ENCODE results near the gene MOCS3.
A peak's percentile ranks its signal among the peaks of the same experiment; 100 is the strongest.

MOCS3 gene
- 7.0 to 26.2 (median 16.2) reads per million in 9 experiments for total RNA-seq

DNA sequence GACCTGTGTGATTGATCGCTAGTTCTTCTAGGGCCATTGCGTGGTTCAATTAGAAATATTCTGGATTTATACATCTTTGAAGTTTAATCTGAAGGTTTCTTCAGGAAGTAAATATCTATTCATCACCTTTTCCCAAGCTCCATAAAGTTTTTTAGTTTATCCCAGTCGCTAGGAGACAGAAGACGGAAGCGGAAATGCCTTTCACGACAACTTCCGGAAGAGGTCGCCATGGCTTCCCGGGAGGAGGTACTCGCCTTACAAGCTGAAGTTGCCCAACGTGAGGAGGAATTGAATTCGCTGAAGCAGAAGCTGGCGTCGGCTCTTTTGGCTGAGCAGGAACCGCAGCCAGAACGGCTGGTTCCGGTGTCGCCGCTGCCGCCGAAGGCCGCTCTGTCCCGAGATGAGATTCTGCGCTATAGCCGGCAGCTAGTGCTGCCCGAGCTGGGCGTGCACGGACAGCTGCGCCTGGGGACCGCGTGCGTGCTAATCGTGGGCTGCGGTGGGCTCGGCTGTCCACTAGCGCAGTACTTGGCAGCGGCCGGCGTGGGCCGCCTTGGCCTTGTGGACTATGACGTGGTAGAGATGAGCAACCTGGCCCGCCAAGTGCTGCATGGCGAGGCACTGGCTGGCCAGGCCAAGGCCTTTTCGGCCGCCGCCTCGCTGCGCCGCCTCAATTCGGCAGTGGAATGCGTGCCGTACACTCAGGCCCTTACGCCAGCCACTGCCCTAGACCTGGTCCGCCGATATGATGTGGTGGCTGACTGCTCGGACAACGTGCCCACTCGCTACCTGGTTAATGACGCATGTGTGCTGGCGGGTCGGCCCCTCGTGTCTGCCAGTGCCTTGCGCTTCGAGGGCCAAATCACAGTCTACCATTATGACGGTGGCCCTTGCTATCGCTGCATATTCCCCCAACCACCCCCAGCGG lies at the start of gene MOCS3:
MOCS3 (plus strand) TSS at position 204 of the 928 bp plus-strand sequence; CDS start at position 229, 25 bp downstream.
- no peaks in the 10 kb centered on the region for H3K27me3 Mint-ChIP-seq
- peak within 1 kb of the TSS; percentile 96 to 97 for H3K4me3 Mint-ChIP-seq
- peak within 1 kb of the TSS; percentile 99 to 100 for H3K27ac Mint-ChIP-seq
- DNase-seq (peak in 2 of 3 experiments; percentile 76 to 79), ATAC-seq (replicated peaks) (peak; percentile 84)
- H3K4me1 Mint-ChIP-seq (ENCODE audit: low read depth in 2 of 2), result peaks cover 27 to 34% of the 10 kb centered on the region in 2 donors
- no peaks in the 10 kb centered on the region for H3K9me3 Mint-ChIP-seq
- peaks cover 41% of the 10 kb centered on the region for H3K36me3 Mint-ChIP-seq (ENCODE audit: insufficient read depth)

GRCh38 chr20:50909413-50909812 lies 49.2 kb upstream of the MOCS3 start:
- peak overlapping the region in 1 of 2 donors; percentile 35 for H3K27ac Mint-ChIP-seq

DNA sequence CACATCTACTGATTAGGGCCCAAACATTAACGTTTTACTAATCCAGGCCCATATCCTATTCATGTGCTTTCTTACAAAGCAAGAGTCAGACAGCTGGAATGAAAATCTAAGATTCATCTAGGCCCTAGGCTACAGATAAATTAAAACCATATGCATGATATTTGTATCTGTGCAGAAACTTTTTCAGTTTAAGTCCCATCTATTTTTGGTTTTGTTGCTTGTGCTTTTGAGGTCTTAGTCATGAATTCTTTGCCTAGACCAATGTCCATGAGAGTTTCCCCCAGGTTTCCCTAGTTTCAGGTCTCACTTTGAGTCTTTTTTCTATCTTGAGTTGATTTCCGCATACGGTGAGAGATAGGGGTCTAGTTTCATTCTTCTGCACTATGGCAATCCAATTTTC lies 47.6 kb upstream of the MOCS3 start:
- DNase-seq (no peak), ATAC-seq (replicated peaks) (no peak)
- peaks cover 49 to 77% of the 10 kb centered on the region in 2 donors for H3K4me1 Mint-ChIP-seq (ENCODE audit: low read depth in 2 of 2)
- H3K4me3 Mint-ChIP-seq, result peak overlapping the region in 1 of 2 donors; percentile 32
- peak overlapping the region; percentile 52 to 74 for H3K27ac Mint-ChIP-seq
- no peaks in the 10 kb centered on the region for H3K27me3 Mint-ChIP-seq
- H3K36me3 Mint-ChIP-seq (ENCODE audit: insufficient read depth), result peaks cover 4% of the 10 kb centered on the region
- H3K9me3 Mint-ChIP-seq, result no peaks in the 10 kb centered on the region

More at GRCh38 chr20:50909413-50909812, 49.2 kb upstream of the MOCS3 start:
- ATAC-seq (replicated peaks) (no peak), DNase-seq (no peak)
- H3K4me1 Mint-ChIP-seq (ENCODE audit: low read depth in 2 of 2), result peaks cover 47 to 78% of the 10 kb centered on the region in 2 donors
- H3K9me3 Mint-ChIP-seq, result no peaks in the 10 kb centered on the region
- peaks cover 10% of the 10 kb centered on the region for H3K36me3 Mint-ChIP-seq (ENCODE audit: insufficient read depth)
- H3K4me3 Mint-ChIP-seq, result peak overlapping the region in 1 of 2 donors; percentile 3
- H3K27me3 Mint-ChIP-seq, result no peaks in the 10 kb centered on the region

DNA sequence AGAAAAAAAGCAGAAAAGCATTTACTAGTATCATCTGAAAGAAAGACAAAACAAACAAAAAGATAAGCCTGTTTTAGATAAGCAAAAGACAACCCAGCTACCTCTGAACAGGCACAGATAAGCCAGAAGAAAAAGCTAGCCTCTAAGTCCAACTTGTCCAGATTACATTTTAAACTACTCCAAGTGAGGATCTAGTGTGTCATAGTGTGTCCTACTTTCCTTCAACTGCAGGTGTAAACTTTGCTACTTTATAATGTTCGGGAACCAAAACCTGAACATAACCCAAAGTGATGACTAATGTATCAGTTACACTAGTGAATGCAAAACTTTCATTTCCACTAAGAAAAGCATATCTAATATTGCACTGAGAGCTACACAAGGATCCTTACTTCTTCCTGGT lies 46.9 kb upstream of the MOCS3 start:
- H3K4me3 Mint-ChIP-seq, result peak overlapping the region in 1 of 2 donors; percentile 32
- DNase-seq (no peak), ATAC-seq (replicated peaks) (no peak)
- H3K27ac Mint-ChIP-seq, result peak overlapping the region; percentile 52 to 74
- peaks cover 53 to 79% of the 10 kb centered on the region in 2 donors for H3K4me1 Mint-ChIP-seq (ENCODE audit: low read depth in 2 of 2)
- no peaks in the 10 kb centered on the region for H3K9me3 Mint-ChIP-seq
- peaks cover 5% of the 10 kb centered on the region for H3K36me3 Mint-ChIP-seq (ENCODE audit: insufficient read depth)
- H3K27me3 Mint-ChIP-seq, result no peaks in the 10 kb centered on the region

- DNase-seq, result no peak
- peak; percentile 57 for ATAC-seq (replicated peaks)
- Mint-ChIP-seq H3K4me1 (ENCODE audit: low read depth in 2 of 2) (peaks cover 58 to 88% of the 10 kb centered on the region in 2 donors), H3K36me3 (ENCODE audit: insufficient read depth) (peaks cover 8% of the 10 kb centered on the region), H3K9me3 (no peaks in the 10 kb centered on the region), H3K27me3 (no peaks in the 10 kb centered on the region), H3K27ac (peak overlapping the region; percentile 78 to 79), H3K4me3 (peak overlapping the region in 1 of 2 donors; percentile 16)
Measured at GRCh38 chr20:50913690-50914375, 44.8 kb upstream of the MOCS3 start.

DNA sequence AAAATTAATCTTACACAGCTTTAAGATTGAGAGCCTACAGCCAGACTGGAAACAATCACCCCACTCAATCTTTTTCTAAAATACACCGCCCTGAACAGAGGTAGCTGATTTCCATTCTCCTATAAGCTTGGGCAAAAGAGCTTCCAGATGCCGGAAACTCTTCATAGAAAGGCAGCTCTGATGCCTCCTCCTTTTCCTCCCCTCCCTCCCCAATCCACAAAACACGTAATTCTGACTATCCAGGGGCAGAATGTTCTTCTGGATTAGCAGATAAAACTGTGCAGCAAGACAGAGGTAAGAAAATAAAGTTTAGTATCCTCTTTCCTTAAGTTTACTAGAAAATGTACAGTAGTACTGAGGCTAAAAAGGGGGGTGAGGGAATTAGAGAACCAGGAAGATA lies 43.2 kb upstream of the MOCS3 start:
- Mint-ChIP-seq H3K36me3 (ENCODE audit: insufficient read depth) (peaks cover 9% of the 10 kb centered on the region), H3K9me3 (no peaks in the 10 kb centered on the region), H3K27ac (peak overlapping the region in 1 of 2 donors; percentile 74), H3K27me3 (no peaks in the 10 kb centered on the region), H3K4me1 (ENCODE audit: low read depth in 2 of 2) (peaks cover 55 to 88% of the 10 kb centered on the region in 2 donors), H3K4me3 (peak overlapping the region in 1 of 2 donors; percentile 43)
- DNase-seq (no peak), ATAC-seq (replicated peaks) (no peak)

DNA sequence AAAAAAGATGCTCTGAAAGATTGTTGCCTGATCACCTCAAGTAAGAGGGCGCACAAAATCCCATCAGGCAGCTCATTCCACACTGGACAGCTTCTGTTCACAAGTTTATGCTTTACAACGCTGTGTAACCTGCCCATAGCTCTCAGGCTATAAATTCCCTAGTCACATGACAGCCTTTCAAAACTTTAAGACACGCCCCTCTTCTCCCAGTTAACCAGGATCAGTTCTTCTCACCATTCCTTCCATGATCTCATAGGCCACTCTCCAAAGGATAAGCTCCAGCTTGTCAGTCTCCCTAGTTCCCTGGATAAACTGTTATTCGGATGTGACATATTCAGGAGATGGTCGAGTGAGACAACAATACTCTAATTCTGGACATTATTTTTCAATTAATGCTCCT lies 42.4 kb upstream of the MOCS3 start:
- H3K9me3 Mint-ChIP-seq, result no peaks in the 10 kb centered on the region
- peak overlapping the region; percentile 24 to 93 for H3K27ac Mint-ChIP-seq
- DNase-seq (no peak), ATAC-seq (replicated peaks) (no peak)
- H3K4me1 Mint-ChIP-seq (ENCODE audit: low read depth in 2 of 2), result peaks cover 50 to 89% of the 10 kb centered on the region in 2 donors
- H3K27me3 Mint-ChIP-seq, result no peaks in the 10 kb centered on the region
- peak overlapping the region in 1 of 2 donors; percentile 3 for H3K4me3 Mint-ChIP-seq
- H3K36me3 Mint-ChIP-seq (ENCODE audit: insufficient read depth), result peaks cover 11% of the 10 kb centered on the region

- H3K36me3 Mint-ChIP-seq (ENCODE audit: insufficient read depth), result peaks cover 15% of the 10 kb centered on the region
- ATAC-seq (replicated peaks), result no peak
- H3K9me3 Mint-ChIP-seq, result no peaks in the 10 kb centered on the region
- H3K27me3 Mint-ChIP-seq, result no peaks in the 10 kb centered on the region
- H3K4me1 Mint-ChIP-seq (ENCODE audit: low read depth in 2 of 2), result peaks cover 51 to 89% of the 10 kb centered on the region in 2 donors
- DNase-seq, result no peak
- H3K27ac Mint-ChIP-seq, result peak overlapping the region; percentile 60 to 93
- peak overlapping the region in 1 of 2 donors; percentile 3 for H3K4me3 Mint-ChIP-seq
Measured at GRCh38 chr20:50916934-50917333, 41.7 kb upstream of the MOCS3 start.

DNA sequence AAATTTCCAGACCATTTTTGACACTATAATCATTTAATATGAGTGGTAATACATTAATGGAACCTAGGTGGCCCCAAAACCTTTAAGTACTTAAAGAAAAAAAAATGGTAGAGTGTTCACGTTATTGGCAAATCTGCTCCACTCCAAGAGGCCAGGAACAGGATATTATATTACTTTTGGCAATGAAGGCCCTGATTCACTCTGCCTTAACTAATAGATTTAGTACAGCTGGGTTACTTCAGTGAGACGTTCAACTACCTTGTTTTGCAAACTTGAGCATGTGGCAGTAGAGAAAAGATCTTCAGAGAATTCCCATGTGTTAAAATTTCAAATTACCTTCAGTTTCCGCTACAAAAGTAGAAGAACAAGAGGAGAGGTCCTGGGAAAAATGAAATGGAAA lies 40.2 kb upstream of the MOCS3 start:
- Mint-ChIP-seq H3K27ac (peak overlapping the region; percentile 26 to 93), H3K4me1 (ENCODE audit: low read depth in 2 of 2) (peaks cover 50 to 89% of the 10 kb centered on the region in 2 donors), H3K9me3 (no peaks in the 10 kb centered on the region), H3K4me3 (peak overlapping the region in 1 of 2 donors; percentile 44), H3K27me3 (no peaks in the 10 kb centered on the region), H3K36me3 (ENCODE audit: insufficient read depth) (peaks cover 21% of the 10 kb centered on the region)
- DNase-seq (no peak), ATAC-seq (replicated peaks) (no peak)

DNA sequence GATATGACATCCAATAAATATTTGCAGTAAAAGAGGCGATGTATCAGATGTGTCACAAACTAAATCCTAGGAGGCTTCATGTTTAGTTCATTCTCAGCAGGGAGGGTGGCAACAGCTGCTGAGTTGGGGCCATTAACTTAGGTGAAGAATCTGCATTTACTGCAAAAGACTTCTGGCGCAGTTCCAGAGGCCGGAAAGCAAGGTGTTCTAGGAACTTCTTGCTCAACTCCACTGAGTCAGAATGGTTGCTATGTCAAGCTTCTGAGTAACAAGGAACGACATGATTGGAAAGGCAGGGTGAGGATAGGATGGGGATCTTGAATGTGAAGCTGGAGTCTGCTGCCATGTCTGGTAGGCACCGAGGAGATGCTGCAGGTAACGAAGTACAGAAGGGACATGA lies 39.1 kb upstream of the MOCS3 start:
- Mint-ChIP-seq H3K4me1 (ENCODE audit: low read depth in 2 of 2) (peaks cover 42 to 77% of the 10 kb centered on the region in 2 donors), H3K27ac (peak overlapping the region; percentile 78 to 83)

GRCh38 chr20:50920997-50921396 lies 37.6 kb upstream of the MOCS3 start:
- Mint-ChIP-seq H3K36me3 (ENCODE audit: insufficient read depth) (peaks cover 31% of the 10 kb centered on the region), H3K4me1 (ENCODE audit: low read depth in 2 of 2) (peaks cover 47 to 78% of the 10 kb centered on the region in 2 donors), H3K27ac (peak overlapping the region; percentile 49 to 77), H3K9me3 (no peaks in the 10 kb centered on the region), H3K27me3 (no peaks in the 10 kb centered on the region), H3K4me3 (no peak overlapping the region)
- ATAC-seq (replicated peaks), result peak; percentile 83
- DNase-seq, result no peak

More for the DNA sequence above, 39.1 kb upstream of the MOCS3 start:
- peaks cover 26% of the 10 kb centered on the region for H3K36me3 Mint-ChIP-seq (ENCODE audit: insufficient read depth)
- peak overlapping the region; percentile 38 to 53 for H3K4me3 Mint-ChIP-seq
- no peaks in the 10 kb centered on the region for H3K27me3 Mint-ChIP-seq
- DNase-seq (no peak), ATAC-seq (replicated peaks) (no peak)
- no peaks in the 10 kb centered on the region for H3K9me3 Mint-ChIP-seq

DNA sequence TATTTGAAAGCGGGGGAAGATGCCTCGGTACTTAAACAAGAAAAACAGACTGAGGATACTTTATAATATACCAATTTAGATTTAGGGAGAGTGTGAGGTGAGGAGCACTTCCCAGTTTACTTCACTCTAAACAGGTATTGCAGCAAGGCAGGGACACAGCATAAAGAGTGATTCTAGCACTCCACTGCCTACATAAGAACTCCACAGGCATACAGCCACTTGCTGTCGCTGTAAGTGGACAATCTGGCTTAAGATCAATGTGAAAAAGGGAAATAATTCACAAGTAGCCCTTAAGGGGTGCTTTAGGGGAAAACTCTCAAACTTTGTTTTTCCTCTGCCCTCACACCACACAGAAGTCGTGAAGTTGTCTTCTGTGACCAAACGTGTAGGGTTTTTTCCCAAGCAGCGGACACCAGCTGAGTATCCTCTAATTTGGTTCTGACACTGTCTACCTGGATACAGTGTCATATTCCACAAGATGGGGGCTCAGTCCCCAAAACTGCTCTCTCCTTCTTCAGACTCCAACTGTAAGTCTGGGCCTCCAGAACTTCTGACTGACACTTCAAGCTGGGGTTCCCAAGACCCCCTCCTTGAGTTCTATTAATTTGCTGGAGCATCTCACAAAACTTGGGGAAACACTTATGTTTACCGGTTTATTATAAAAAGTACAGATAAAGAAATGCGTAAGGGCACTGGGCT lies 36.7 kb upstream of the MOCS3 start:
- no peak for ATAC-seq (replicated peaks)
- peak overlapping the region; percentile 63 to 77 for H3K27ac Mint-ChIP-seq
- peak overlapping the region in 1 of 2 donors; percentile 20 for H3K4me3 Mint-ChIP-seq
- peaks cover 42 to 73% of the 10 kb centered on the region in 2 donors for H3K4me1 Mint-ChIP-seq (ENCODE audit: low read depth in 2 of 2)
- H3K36me3 Mint-ChIP-seq (ENCODE audit: insufficient read depth), result peaks cover 29% of the 10 kb centered on the region
- H3K27me3 Mint-ChIP-seq, result no peaks in the 10 kb centered on the region
- no peak for DNase-seq
- no peaks in the 10 kb centered on the region for H3K9me3 Mint-ChIP-seq
